CD4-positive, alpha-beta T cell (primary cell): ENCODE measurements around the gene GOLPH3L. TPM values are rescaled to one million over a fixed set of nuclear protein-coding genes. Genes with fewer than 3 reads are reported as not detected.

ENCODE experiments used
- ATAC-seq: fragments of 200-7000 bp; cut with Tn5 transposase; one replicate; pipeline ENCODE4 v1.10.0; 2022; ENCODE audit warnings: mild to moderate bottlenecking; ENCODE audit not compliant: poor library complexity
- CTCF ChIA-PET: fragments of 350-600 bp; sonication (Branson Sonifier 250); formaldehyde crosslinking; loops from one replicate; lab custom pipeline; 2021; ENCODE audit warnings: antibody characterized with exemption, inconsistent platforms; lab: Charles Lee
- POLR2A ChIA-PET: fragments of 350-600 bp; sonication (Branson Sonifier 250); formaldehyde crosslinking; loops from one replicate; lab custom pipeline; 2021; ENCODE audit warnings: antibody characterized with exemption, inconsistent platforms; lab: Charles Lee
- DNase-seq, 14 experiments: peaks; one replicate each; pipeline ENCODE4 v3.0.0-alpha.2; 2013 to 2020; ENCODE audit warnings: mixed read lengths in 2 of 14
- H3K27ac ChIP-seq, 2 donors: one replicate each; pipeline versions ENCODE4 v1.5.1 to v1.7.0; 2013; ENCODE audit warnings: low read length in 2 of 2, low read depth in 1 of 2, mild to moderate bottlenecking in 1 of 2
- H3K27me3 ChIP-seq, 2 experiments: 1 replicate in 1 of 2; 2 replicates in 1 of 2; pipeline versions ENCODE4 v1.6.1 to v1.7.0; 2013; ENCODE audit warnings: low read length in 2 of 2, control low read depth in 1 of 2, mild to moderate bottlenecking in 1 of 2, moderate library complexity in 1 of 2; ENCODE audit not compliant: insufficient read depth in 2 of 2, control insufficient read depth in 1 of 2
- H3K36me3 ChIP-seq: one replicate; pipeline ENCODE4 v1.6.1; 2013; ENCODE audit warnings: low read length, control low read depth; ENCODE audit not compliant: insufficient read depth
- H3K4me1 ChIP-seq: one replicate; pipeline ENCODE4 v1.6.1; 2013; ENCODE audit warnings: low read length, control low read depth; ENCODE audit not compliant: insufficient read depth
- H3K4me3 ChIP-seq: one replicate; pipeline ENCODE4 v1.5.1; 2013; ENCODE audit warnings: mild to moderate bottlenecking, low read length, moderate library complexity
- H3K9me3 ChIP-seq, 2 experiments: 1 replicate in 1 of 2; 2 replicates in 1 of 2; pipeline versions ENCODE4 v1.6.1 to v1.7.0; 2013; ENCODE audit warnings: low read length in 2 of 2, mild to moderate bottlenecking in 2 of 2, control low read depth in 1 of 2, moderate library complexity in 1 of 2; ENCODE audit not compliant: control insufficient read depth in 1 of 2, insufficient read depth in 1 of 2
- H3K27ac Mint-ChIP-seq: one replicate; pipeline ENCODE4 v1.8.0; 2020; ENCODE audit warnings: mixed read lengths
- H3K27me3 Mint-ChIP-seq: one replicate; pipeline ENCODE4 v1.8.0; 2021; ENCODE audit warnings: mixed read lengths
- H3K36me3 Mint-ChIP-seq: one replicate; pipeline ENCODE4 v1.8.0; 2021; ENCODE audit warnings: low read depth, mixed read lengths
- H3K4me1 Mint-ChIP-seq: one replicate; pipeline ENCODE4 v1.8.0; 2021; ENCODE audit warnings: low read depth, mixed read lengths
- H3K4me3 Mint-ChIP-seq: one replicate; pipeline ENCODE4 v1.8.0; 2020; ENCODE audit warnings: mild to moderate bottlenecking, mixed read lengths
- H3K9me3 Mint-ChIP-seq: one replicate; pipeline ENCODE4 v1.8.0; 2020; ENCODE audit warnings: mixed read lengths
- intact Hi-C, 2 experiments: fragments of 100-400 bp; cut with DNase I in 1 of 2; cut with micrococcal nuclease in 1 of 2; formaldehyde crosslinking; loops; one replicate each; pipeline versions ENCODE4 v1.15.1 to v1.9.0; 2023 to 2025; cut with DNase I, micrococcal nuclease
- total RNA-seq, 174 experiments: library from RNA in 2 of 174; stranded (reverse) in 2 of 174; gene quantifications; one replicate each; pipeline ENCODE4 v1.2.3 and lab custom pipeline; 2021 to 2026
- TF ChIP-seq, protein P1 (sequence below): fragments of 200-600 bp; IDR thresholded peaks from one replicate; pipeline ENCODE4 v1.8.0; 2022; ENCODE audit warnings: antibody characterized with exemption, mild to moderate bottlenecking

Gene GOLPH3L
- total RNA-seq, 2 experiments from 2014 or later, result 2.4 to 2.6 TPM

DNA sequence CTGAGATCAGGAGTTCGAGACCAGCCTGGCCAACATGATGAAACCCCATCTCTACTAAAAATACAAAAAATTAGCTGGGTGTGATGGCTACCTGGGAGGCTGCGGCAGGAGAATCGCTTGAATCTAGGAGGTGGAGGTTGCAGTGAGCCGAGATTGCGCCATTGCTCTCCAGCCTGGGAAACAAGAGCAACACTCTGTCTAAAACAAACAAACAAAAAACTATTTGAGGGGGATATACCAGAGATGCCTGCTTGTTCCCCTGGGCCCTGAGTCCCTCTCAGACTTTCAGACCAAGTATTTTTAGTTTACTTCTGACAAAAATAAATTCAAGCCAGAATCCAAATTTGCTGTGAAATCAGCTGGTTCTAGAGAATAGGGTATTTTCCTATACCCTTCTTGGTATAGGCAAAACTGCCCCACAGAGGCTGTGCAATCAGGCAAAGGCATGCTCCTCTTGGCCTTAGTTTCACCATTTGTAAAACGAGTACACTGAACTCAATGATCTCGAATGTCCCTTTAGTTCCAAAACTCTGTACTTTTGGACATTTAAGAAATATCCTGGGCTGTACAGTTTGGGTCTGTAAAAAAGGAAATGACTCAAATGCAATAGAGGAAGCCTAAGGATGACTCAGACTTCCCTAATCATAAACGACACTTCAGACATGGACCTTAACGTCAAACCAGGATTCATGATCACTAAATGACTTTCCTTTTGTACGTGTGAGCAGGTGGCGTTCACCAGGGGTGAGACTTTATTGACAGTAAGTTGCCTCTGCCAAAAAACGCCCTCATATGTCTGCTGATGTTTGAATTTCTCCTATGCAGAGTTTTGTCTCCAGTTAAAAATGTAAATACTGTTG is 83.7 kb downstream of the GOLPH3L start:
- peaks cover 3% of the 10 kb centered on the region for H3K36me3 ChIP-seq
- peak in 10 of 14 experiments; percentile 16 to 84 (median 35) for DNase-seq
- ChIA-PET POLR2A (interaction anchor here (1.0 to 3.6 kb wide), 7 partner anchors 15 to 52 kb away, joined by 4 to 17 read pairs (median 8); partner anchors contain the start of genes ENSA and MCL1), CTCF (interaction anchor here (1.1 to 3.6 kb wide), 5 partner anchors 8 to 52 kb away, joined by 3 to 28 read pairs (median 5); partner anchors contain the start of gene MCL1)
- H3K27me3 Mint-ChIP-seq, result no peaks in the 10 kb centered on the region
- H3K4me3 Mint-ChIP-seq, result peak overlapping the region; percentile 30
- H3K9me3 ChIP-seq, result no peaks in the 10 kb centered on the region
- peak overlapping the region; percentile 75 to 76 for H3K27ac ChIP-seq
- no peak overlapping the region for H3K4me3 ChIP-seq
- intact Hi-C loops, result no loop called here
- ATAC-seq, result peak; percentile 26
- TF ChIP-seq, protein P1, sequence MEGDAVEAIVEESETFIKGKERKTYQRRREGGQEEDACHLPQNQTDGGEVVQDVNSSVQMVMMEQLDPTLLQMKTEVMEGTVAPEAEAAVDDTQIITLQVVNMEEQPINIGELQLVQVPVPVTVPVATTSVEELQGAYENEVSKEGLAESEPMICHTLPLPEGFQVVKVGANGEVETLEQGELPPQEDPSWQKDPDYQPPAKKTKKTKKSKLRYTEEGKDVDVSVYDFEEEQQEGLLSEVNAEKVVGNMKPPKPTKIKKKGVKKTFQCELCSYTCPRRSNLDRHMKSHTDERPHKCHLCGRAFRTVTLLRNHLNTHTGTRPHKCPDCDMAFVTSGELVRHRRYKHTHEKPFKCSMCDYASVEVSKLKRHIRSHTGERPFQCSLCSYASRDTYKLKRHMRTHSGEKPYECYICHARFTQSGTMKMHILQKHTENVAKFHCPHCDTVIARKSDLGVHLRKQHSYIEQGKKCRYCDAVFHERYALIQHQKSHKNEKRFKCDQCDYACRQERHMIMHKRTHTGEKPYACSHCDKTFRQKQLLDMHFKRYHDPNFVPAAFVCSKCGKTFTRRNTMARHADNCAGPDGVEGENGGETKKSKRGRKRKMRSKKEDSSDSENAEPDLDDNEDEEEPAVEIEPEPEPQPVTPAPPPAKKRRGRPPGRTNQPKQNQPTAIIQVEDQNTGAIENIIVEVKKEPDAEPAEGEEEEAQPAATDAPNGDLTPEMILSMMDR, result no peak
- peaks cover 55% of the 10 kb centered on the region for H3K4me1 Mint-ChIP-seq
- H3K9me3 Mint-ChIP-seq, result no peaks in the 10 kb centered on the region
- H3K27ac Mint-ChIP-seq, result peak overlapping the region; percentile 80
- H3K4me1 ChIP-seq, result peaks cover 60% of the 10 kb centered on the region
- H3K27me3 ChIP-seq, result no peaks in the 10 kb centered on the region
- peaks cover 37% of the 10 kb centered on the region for H3K36me3 Mint-ChIP-seq

DNA sequence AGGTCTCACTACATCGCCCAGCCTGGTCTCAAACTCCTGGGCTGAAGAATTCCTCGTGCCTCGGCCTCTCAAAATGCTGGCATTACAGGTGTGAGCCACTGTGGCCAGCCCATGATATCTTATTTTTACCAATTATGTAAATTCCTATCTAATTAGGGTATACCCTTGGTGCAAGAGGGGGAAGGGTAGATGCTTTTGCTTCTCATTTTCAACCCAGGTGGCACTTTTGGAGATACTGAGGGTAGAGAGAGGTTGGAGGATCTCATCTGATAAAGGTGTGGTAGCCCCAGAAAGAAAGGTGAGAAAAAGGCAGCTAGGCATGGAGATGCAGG is 85.0 kb downstream of the GOLPH3L start:
- H3K4me1 ChIP-seq, result peaks cover 60% of the 10 kb centered on the region
- peak overlapping the region; percentile 75 to 92 for H3K27ac ChIP-seq
- H3K4me3 ChIP-seq, result peak overlapping the region; percentile 3
- no peaks in the 10 kb centered on the region for H3K9me3 ChIP-seq
- POLR2A ChIA-PET, result interaction anchor here (0.7 to 3.6 kb wide), 6 partner anchors 17 to 154 kb away, joined by 3 to 17 read pairs (median 6); partner anchors contain the start of genes CTSS, ENSA and MCL1
- H3K36me3 ChIP-seq, result peaks cover 3% of the 10 kb centered on the region
- Mint-ChIP-seq H3K9me3 (no peaks in the 10 kb centered on the region), H3K36me3 (peaks cover 35% of the 10 kb centered on the region), H3K4me1 (peaks cover 52% of the 10 kb centered on the region), H3K27me3 (no peaks in the 10 kb centered on the region), H3K27ac (peak overlapping the region; percentile 80), H3K4me3 (peak overlapping the region; percentile 49)
- ATAC-seq (no peak), DNase-seq (no peak)
- TF ChIP-seq, protein P1, result no peak
- no peaks in the 10 kb centered on the region for H3K27me3 ChIP-seq
- CTCF ChIA-PET, result interaction anchor here (0.5 to 2.5 kb wide), 4 partner anchors 9 to 71 kb away, joined by 3 to 20 read pairs (median 8); partner anchors contain the start of gene MCL1
- intact Hi-C loops, result no loop called here

DNA sequence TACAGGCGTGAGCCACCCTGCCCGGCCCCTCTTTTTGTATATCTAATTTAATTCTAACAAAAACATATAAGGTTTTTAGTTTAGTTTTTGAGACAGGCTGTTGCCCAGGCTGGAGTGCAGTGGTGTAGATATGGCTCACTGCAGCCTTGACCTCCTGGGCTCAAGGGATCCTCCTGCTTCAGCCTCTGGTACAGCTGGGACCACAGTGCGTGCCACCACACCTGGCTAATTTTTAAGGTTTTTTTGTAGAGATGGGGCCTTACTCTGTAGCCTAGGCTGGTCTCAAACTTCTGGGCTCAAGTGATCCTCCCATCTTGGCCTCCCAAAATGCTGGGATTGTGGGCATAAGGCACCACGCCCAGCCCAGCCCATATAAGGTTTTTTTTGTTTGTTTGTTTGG is 86.4 kb downstream of the GOLPH3L start:
- Mint-ChIP-seq H3K4me1 (peaks cover 38% of the 10 kb centered on the region), H3K27me3 (no peaks in the 10 kb centered on the region), H3K9me3 (no peaks in the 10 kb centered on the region), H3K36me3 (peaks cover 23% of the 10 kb centered on the region), H3K27ac (peak overlapping the region; percentile 80), H3K4me3 (no peak overlapping the region)
- DNase-seq (no peak), ATAC-seq (no peak)
- H3K9me3 ChIP-seq, result no peaks in the 10 kb centered on the region
- no peaks in the 10 kb centered on the region for H3K27me3 ChIP-seq
- peaks cover 8% of the 10 kb centered on the region for H3K36me3 ChIP-seq
- CTCF ChIA-PET, result interaction anchor here (1.2 to 3.6 kb wide), 3 partner anchors 10 to 50 kb away, joined by 4 to 20 read pairs (median 18); no protein-coding TSS in a partner anchor
- H3K27ac ChIP-seq, result peak overlapping the region; percentile 75 to 92
- POLR2A ChIA-PET, result interaction anchor here (1.2 to 3.0 kb wide), 3 partner anchors 19 to 49 kb away, joined by 4 to 13 read pairs (median 7); partner anchors contain the start of gene ENSA
- no peak overlapping the region for H3K4me3 ChIP-seq
- H3K4me1 ChIP-seq, result peaks cover 57% of the 10 kb centered on the region
- intact Hi-C loops, result loop anchor here in 1 of 2 experiments (2.0 kb wide), 1 partner anchor 48 kb away; no protein-coding TSS in a partner anchor
- TF ChIP-seq, protein P1, result no peak
